Activated naive CD8-positive, alpha-beta T cell treated with anti-CD3 and anti-CD28 coated beads, Interleukin-2, amount 10 ng/mL, durations not matched to agents 7 days and 5 days (primary cell): ENCODE data around the gene RAB22A. TPM values are rescaled to one million over a fixed set of nuclear protein-coding genes. Genes with fewer than 3 reads are reported as not detected.

ENCODE experiments used
- ATAC-seq: fragments of 150-1000 bp; cut with Tn5 transposase; one replicate; pipeline ENCODE4 v1.10.0; 2021; ENCODE audit warnings: low read depth, moderate library complexity
- POLR2A ChIA-PET: fragments of 350-600 bp; sonication (Branson Sonifier 250); formaldehyde crosslinking; loops from one replicate; lab custom pipeline; 2021; ENCODE audit warnings: antibody characterized with exemption; lab: Charles Lee
- DNase-seq: peaks from one replicate; pipeline ENCODE4 v3.0.0; 2021
- H3K27ac Mint-ChIP-seq: one replicate; pipeline ENCODE4 v1.8.0; 2022; ENCODE audit warnings: mild to moderate bottlenecking, mixed read lengths
- H3K27me3 Mint-ChIP-seq: one replicate; pipeline ENCODE4 v1.8.0; 2022; ENCODE audit warnings: mild to moderate bottlenecking, moderate library complexity, mixed read lengths
- H3K36me3 Mint-ChIP-seq: one replicate; pipeline ENCODE4 v1.8.0; 2021; ENCODE audit warnings: mild to moderate bottlenecking, mixed read lengths
- H3K4me1 Mint-ChIP-seq: one replicate; pipeline ENCODE4 v1.8.0; 2021; ENCODE audit warnings: mixed read lengths
- H3K4me3 Mint-ChIP-seq: one replicate; pipeline ENCODE4 v1.8.0; 2022; ENCODE audit warnings: mild to moderate bottlenecking, moderate library complexity, mixed read lengths
- H3K9me3 Mint-ChIP-seq: one replicate; pipeline ENCODE4 v1.8.0; 2021; ENCODE audit warnings: mixed read lengths
- total RNA-seq, 2 experiments: library from RNA; stranded (reverse); gene quantifications; one replicate each; pipeline ENCODE4 v1.2.3, GENCODE V29; 2021

Gene RAB22A
- 10 to 100 TPM; 17.3 to 18.5 TPM for total RNA-seq

- Mint-ChIP-seq H3K27ac (peak within 1 kb of the TSS; percentile 92), H3K4me3 (peak within 1 kb of the TSS; percentile 96), H3K36me3 (peaks cover 14% of the 10 kb centered on the region), H3K9me3 (no peaks in the 10 kb centered on the region), H3K4me1 (peaks cover 41% of the 10 kb centered on the region), H3K27me3 (no peaks in the 10 kb centered on the region)
- DNase-seq = peak; percentile 90
- peak; percentile 70 for ATAC-seq
- POLR2A ChIA-PET = interaction anchor here (0.6 to 3.2 kb wide), 11 partner anchors 12 to 682 kb away, joined by 3 to 17 read pairs (median 3); partner anchors contain the start of genes STX16 and VAPB
Measured at GRCh38 chr20:58309591-58310290, at the start of gene RAB22A. TSS of gene RAB22A (plus strand) at chr20:58309715. CDS start at chr20:58309977, 262 bp downstream.

DNA sequence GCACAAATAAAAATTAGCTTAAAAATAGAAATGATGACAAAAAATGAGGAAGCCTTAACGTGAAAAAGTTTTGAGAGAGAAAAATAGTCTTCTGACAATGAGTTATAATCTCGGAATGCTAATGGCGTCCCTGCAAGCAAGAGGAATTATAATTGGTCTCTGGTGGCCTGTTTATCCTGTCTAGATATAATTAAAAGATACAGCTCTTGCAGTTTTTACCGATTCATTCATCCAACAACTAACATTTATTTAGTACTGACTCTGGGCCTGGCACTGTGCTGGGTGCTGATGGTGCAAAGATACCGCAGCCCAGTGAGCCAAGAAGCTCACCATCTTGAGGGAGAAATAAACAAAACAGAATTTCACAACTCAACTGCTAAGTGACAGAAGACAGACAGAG is 49.5 kb upstream of the RAB22A start:
- Mint-ChIP-seq H3K36me3 (peaks cover 23% of the 10 kb centered on the region), H3K9me3 (no peaks in the 10 kb centered on the region), H3K27me3 (no peaks in the 10 kb centered on the region), H3K27ac (no peak overlapping the region), H3K4me3 (no peak overlapping the region), H3K4me1 (peaks cover 6% of the 10 kb centered on the region)
- POLR2A ChIA-PET = no interaction called here
- ATAC-seq (no peak), DNase-seq (no peak)

DNA sequence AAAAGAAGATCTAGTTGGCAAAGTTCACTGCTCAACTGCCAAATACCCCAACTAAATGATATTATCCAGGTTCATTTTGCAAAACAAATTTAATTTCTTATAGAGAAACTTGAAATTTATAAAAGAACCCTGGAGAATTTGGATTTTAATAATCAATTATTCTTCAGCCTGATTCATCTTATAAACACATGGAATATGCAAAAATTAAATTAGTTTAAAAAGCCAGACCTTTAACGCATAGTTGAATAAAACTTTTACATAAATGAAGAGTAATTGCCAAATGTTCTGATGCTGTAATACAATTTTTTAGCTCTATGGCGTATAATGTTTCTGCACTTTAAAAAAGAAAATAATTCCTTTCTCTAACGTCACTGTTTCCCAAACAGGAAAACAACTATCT is 47.9 kb upstream of the RAB22A start:
- H3K27ac Mint-ChIP-seq = no peak overlapping the region
- POLR2A ChIA-PET = no interaction called here
- DNase-seq (no peak), ATAC-seq (no peak)
- H3K36me3 Mint-ChIP-seq = peaks cover 18% of the 10 kb centered on the region
- H3K4me1 Mint-ChIP-seq = peaks cover 6% of the 10 kb centered on the region
- H3K9me3 Mint-ChIP-seq = no peaks in the 10 kb centered on the region
- H3K27me3 Mint-ChIP-seq = no peaks in the 10 kb centered on the region
- no peak overlapping the region for H3K4me3 Mint-ChIP-seq

DNA sequence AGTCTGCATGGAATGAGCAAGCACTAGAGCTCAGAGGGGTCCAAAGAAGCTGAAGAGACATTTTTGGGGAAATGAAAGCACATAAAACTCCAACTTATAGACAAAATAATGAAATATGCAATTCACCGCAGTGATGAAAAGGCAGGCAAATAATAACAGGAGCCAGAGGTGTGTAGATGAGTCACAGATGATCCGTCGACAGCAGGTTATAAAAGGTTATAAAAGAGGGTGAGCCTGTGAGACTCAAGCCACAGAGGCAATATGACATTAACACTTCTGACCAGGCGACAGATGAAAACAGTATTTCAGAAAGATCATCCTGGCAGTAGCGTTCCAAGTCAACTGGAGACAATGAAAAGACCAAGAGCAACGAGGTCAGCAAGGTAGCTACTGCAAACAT is 45.2 kb upstream of the RAB22A start:
- no peaks in the 10 kb centered on the region for H3K27me3 Mint-ChIP-seq
- H3K4me1 Mint-ChIP-seq = peaks cover 20% of the 10 kb centered on the region
- H3K27ac Mint-ChIP-seq = no peak overlapping the region
- H3K36me3 Mint-ChIP-seq = peaks cover 36% of the 10 kb centered on the region
- POLR2A ChIA-PET = no interaction called here
- no peak overlapping the region for H3K4me3 Mint-ChIP-seq
- no peak for DNase-seq
- no peaks in the 10 kb centered on the region for H3K9me3 Mint-ChIP-seq
- no peak for ATAC-seq

DNA sequence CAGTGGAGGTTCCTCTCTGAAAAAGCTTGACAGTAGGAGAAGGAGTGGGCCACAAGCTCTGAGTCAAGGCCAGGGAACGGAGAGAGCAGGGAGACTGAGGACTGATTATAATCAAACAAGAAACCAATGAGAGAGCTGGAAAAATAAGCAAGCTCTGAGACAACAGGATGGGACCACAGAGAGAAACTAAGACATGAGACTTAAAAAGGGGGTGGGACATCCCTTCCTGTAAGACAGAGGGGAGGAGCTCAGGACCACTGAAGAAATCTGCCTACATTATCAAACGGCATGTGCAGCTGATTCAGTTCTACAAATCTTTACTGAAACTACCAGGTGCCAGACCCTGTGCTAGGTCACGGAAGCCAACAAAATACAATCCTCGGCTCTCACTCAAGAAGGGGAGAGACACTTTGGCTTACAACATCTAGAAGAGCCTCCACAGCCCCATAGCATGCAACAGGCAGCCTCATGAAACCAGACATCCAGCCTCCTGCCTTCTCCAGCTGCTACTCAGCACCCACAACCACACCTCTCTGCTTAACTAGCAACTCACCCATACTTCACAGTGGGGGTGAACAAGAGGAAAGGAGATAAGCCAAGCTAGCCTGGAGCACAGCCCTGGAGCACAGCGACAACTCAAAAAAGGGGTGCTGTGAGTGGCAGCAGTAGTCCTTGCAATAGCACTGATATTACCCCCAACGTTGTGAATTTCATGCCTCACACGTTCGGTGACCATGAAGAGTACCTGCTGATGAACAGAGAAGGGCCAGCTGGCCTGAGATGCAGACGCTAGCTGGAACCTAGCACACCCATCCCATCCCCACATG is 41.9 kb upstream of the RAB22A start:
- POLR2A ChIA-PET = no interaction called here
- peak; percentile 32 for ATAC-seq
- Mint-ChIP-seq H3K4me1 (peaks cover 26% of the 10 kb centered on the region), H3K27me3 (no peaks in the 10 kb centered on the region), H3K9me3 (no peaks in the 10 kb centered on the region), H3K27ac (peak overlapping the region; percentile 55), H3K4me3 (no peak overlapping the region), H3K36me3 (peaks cover 39% of the 10 kb centered on the region)
- DNase-seq = no peak

GRCh38 chr20:58268421-58268821 is 41.1 kb upstream of the RAB22A start:
- POLR2A ChIA-PET = interaction anchor here (0.8 kb wide), 1 partner anchor 38 kb away, joined by 3 read pairs; no protein-coding TSS in a partner anchor
- Mint-ChIP-seq H3K4me1 (peaks cover 26% of the 10 kb centered on the region), H3K27ac (peak overlapping the region; percentile 70), H3K9me3 (no peaks in the 10 kb centered on the region), H3K27me3 (no peaks in the 10 kb centered on the region), H3K36me3 (peaks cover 35% of the 10 kb centered on the region), H3K4me3 (peak overlapping the region; percentile 14)
- DNase-seq (no peak), ATAC-seq (no peak)

GRCh38 chr20:58268936-58269619 is 40.4 kb upstream of the RAB22A start:
- peak; percentile 45 for ATAC-seq
- Mint-ChIP-seq H3K9me3 (no peaks in the 10 kb centered on the region), H3K4me3 (peak overlapping the region; percentile 58)

DNA sequence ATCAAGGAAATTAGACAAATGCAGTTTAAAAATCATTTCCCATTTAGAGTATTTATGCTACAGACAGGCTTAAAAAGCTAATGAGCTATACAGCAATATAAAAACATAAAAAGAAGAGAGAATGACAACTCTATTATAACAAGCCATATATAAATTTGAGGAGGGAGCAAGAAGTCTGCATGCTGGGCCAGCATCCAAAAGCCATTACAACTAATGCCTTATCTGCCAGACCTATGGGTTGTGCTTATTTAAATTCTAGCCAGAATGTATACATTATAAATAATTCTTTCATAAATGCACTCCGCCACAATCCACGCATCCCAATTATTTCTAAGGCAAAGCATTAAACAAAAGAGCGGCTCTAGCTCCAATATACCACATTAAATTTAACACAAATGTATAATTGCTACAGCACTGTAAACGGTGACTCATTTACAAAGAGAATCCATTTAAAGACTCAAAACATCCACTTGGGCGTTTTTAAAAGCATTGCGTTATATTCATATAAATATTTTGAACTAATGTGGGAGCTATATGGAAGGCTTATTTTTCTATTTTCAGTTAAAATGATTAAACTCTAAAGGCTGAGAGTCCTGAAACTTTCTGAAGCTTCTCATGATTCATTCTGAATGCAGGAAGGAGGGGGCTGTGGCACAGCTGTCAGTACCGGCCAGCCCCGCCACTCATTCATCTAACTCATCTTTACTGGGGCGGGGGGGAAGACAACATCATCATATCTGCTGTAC is 37.7 kb upstream of the RAB22A start:
- Mint-ChIP-seq H3K36me3 (peaks cover 45% of the 10 kb centered on the region), H3K27me3 (no peaks in the 10 kb centered on the region), H3K4me1 (peaks cover 26% of the 10 kb centered on the region), H3K27ac (no peak overlapping the region), H3K9me3 (peaks cover 4% of the 10 kb centered on the region), H3K4me3 (no peak overlapping the region)
- ATAC-seq (no peak), DNase-seq (no peak)
- POLR2A ChIA-PET = interaction anchor here (0.7 kb wide), 1 partner anchor 307 kb away, joined by 3 read pairs; no protein-coding TSS in a partner anchor

More at GRCh38 chr20:58268936-58269619, 40.4 kb upstream of the RAB22A start:
- peaks cover 26% of the 10 kb centered on the region for H3K4me1 Mint-ChIP-seq
- POLR2A ChIA-PET = interaction anchor here (0.8 kb wide), 1 partner anchor 37 kb away, joined by 3 read pairs; no protein-coding TSS in a partner anchor
- H3K27ac Mint-ChIP-seq = peak overlapping the region; percentile 70
- no peak for DNase-seq
- peaks cover 35% of the 10 kb centered on the region for H3K36me3 Mint-ChIP-seq
- H3K27me3 Mint-ChIP-seq = no peaks in the 10 kb centered on the region

- H3K36me3 Mint-ChIP-seq = peaks cover 29% of the 10 kb centered on the region
- no peak overlapping the region for H3K27ac Mint-ChIP-seq
- no peak for ATAC-seq
- H3K9me3 Mint-ChIP-seq = peaks cover 4% of the 10 kb centered on the region
- POLR2A ChIA-PET = no interaction called here
- DNase-seq = no peak
- no peaks in the 10 kb centered on the region for H3K27me3 Mint-ChIP-seq
- peaks cover 7% of the 10 kb centered on the region for H3K4me1 Mint-ChIP-seq
- no peak overlapping the region for H3K4me3 Mint-ChIP-seq
Measured at GRCh38 chr20:58274384-58274783, 35.1 kb upstream of the RAB22A start.

DNA sequence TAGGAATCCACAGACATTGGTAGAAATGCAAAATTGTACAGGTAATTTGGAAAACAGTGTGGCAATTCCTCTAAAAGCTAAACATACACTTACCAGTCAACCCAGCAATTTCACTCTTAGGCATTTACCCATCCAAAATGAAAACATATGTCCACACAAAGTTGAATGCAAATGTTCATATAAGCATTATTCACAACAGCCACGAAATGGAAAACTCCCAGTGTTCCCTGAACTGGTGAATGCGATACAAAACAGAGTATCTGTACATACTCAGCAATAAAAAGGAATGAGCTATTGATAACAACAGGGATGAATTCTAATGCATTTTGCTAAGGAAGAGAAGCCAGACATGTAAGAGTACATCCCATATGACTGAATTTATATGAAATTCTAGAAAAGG is 32.4 kb upstream of the RAB22A start:
- H3K27ac Mint-ChIP-seq = no peak overlapping the region
- peaks cover 2% of the 10 kb centered on the region for H3K4me1 Mint-ChIP-seq
- no peak for ATAC-seq
- no peak overlapping the region for H3K4me3 Mint-ChIP-seq
- H3K27me3 Mint-ChIP-seq = no peaks in the 10 kb centered on the region
- peaks cover 4% of the 10 kb centered on the region for H3K9me3 Mint-ChIP-seq
- POLR2A ChIA-PET = no interaction called here
- DNase-seq = no peak
- peaks cover 28% of the 10 kb centered on the region for H3K36me3 Mint-ChIP-seq

- no peak for ATAC-seq
- POLR2A ChIA-PET = no interaction called here
- Mint-ChIP-seq H3K27me3 (no peaks in the 10 kb centered on the region), H3K4me3 (no peak overlapping the region), H3K36me3 (peaks cover 27% of the 10 kb centered on the region), H3K4me1 (peaks cover 1% of the 10 kb centered on the region), H3K27ac (no peak overlapping the region), H3K9me3 (peaks cover 4% of the 10 kb centered on the region)
- DNase-seq = no peak
Measured at GRCh38 chr20:58277578-58278472, 31.7 kb upstream of the RAB22A start.

DNA sequence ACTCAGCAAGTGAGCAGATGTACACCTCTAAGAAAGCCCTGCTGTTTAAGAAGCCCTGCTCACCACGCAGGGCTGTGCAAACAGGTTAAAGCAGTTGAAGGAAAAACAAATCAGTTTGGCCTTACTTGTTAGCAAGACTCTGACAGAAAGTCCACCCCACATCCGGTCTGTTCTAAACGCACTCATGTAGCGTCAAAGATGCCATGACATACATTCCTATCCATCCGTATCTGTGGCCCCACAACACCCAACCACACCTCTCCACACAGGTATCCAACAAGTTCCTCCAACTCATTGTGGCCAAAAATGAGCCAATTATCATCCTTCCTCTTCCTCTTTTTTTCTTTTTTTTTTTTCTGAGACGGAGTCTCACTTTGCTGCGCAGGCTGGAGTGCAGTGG is 22.8 kb upstream of the RAB22A start:
- DNase-seq = no peak
- ATAC-seq = peak; percentile 39
- Mint-ChIP-seq H3K27me3 (no peaks in the 10 kb centered on the region), H3K27ac (no peak overlapping the region), H3K36me3 (peaks cover 18% of the 10 kb centered on the region), H3K9me3 (no peaks in the 10 kb centered on the region), H3K4me3 (no peak overlapping the region), H3K4me1 (peaks cover 13% of the 10 kb centered on the region)
- POLR2A ChIA-PET = no interaction called here
